OCI-LY1 (cell line): ENCODE results near the gene EHMT2.

Experiments used
- H2AFZ ChIP-seq: fragments of 200-600 bp; sonication (generic), shearing (Covaris generic); 2 replicates; pipeline ENCODE4 v1.6.0; 2014; ENCODE audit warnings: antibody characterized with exemption, mild to moderate bottlenecking, low read length
- H3F3A ChIP-seq: fragments of 200-600 bp; sonication (generic), shearing (Covaris generic); 2 replicates; pipeline ENCODE4 v1.6.0; 2014; ENCODE audit warnings: mild to moderate bottlenecking, antibody characterized with exemption, low read length, moderate library complexity; ENCODE audit not compliant: insufficient read depth
- H3K27ac ChIP-seq: fragments of 200-600 bp; sonication (generic); 2 replicates; pipeline ENCODE4 v1.5.1; 2014; ENCODE audit warnings: low read length, mixed run types, mild to moderate bottlenecking, low read depth; ENCODE audit not compliant: poor library complexity, severe bottlenecking
- H3K27me3 ChIP-seq: fragments of 200-600 bp; sonication (generic); 2 replicates; pipeline ENCODE4 v1.6.0; 2014; ENCODE audit warnings: antibody characterized with exemption, mild to moderate bottlenecking, low read length, moderate library complexity; ENCODE audit not compliant: insufficient read depth
- H3K36me3 ChIP-seq: fragments of 200-600 bp; sonication (generic); 2 replicates; pipeline ENCODE4 v1.6.1; 2014; ENCODE audit warnings: mild to moderate bottlenecking, antibody characterized with exemption, low read length, moderate library complexity, mixed read lengths; ENCODE audit not compliant: insufficient read depth
- H3K4me1 ChIP-seq: fragments of 200-600 bp; sonication (generic); 2 replicates; pipeline ENCODE4 v1.5.1; 2014; ENCODE audit warnings: mild to moderate bottlenecking, low read length, moderate library complexity; ENCODE audit not compliant: insufficient read depth, severe bottlenecking
- H3K4me2 ChIP-seq: fragments of 200-600 bp; sonication (generic), shearing (Covaris generic); 2 replicates; pipeline ENCODE4 v1.6.1; 2014; ENCODE audit warnings: low read length
- H3K4me3 ChIP-seq: fragments of 200-600 bp; sonication (generic); 2 replicates; pipeline ENCODE4 v1.5.1; 2014; ENCODE audit warnings: low read length, low read depth, mild to moderate bottlenecking, mixed read lengths; ENCODE audit not compliant: poor library complexity, severe bottlenecking
- H3K79me2 ChIP-seq: fragments of 200-600 bp; shearing (Covaris generic); 2 replicates; pipeline ENCODE4 v1.6.1; 2016; ENCODE audit warnings: mixed run types, low read length, mixed read lengths; ENCODE audit not compliant: insufficient read depth
- H3K9ac ChIP-seq: fragments of 200-600 bp; sonication (generic), shearing (Covaris generic); 2 replicates; pipeline ENCODE4 v1.6.1; 2014; ENCODE audit warnings: mild to moderate bottlenecking, low read length, mixed read lengths
- H3K9me2 ChIP-seq: fragments of 200-600 bp; sonication (generic), shearing (Covaris generic); 2 replicates; pipeline ENCODE4 v1.6.1; 2014; ENCODE audit warnings: low read depth, mild to moderate bottlenecking, low read length, mixed read lengths
- H3K9me3 ChIP-seq: fragments of 200-600 bp; shearing (Covaris generic); 2 replicates; pipeline ENCODE4 v1.6.1; 2014; ENCODE audit warnings: low read length, mixed read lengths
- H4K20me1 ChIP-seq: fragments of 200-600 bp; sonication (generic), shearing (Covaris generic); 2 replicates; pipeline ENCODE4 v1.6.0; 2016; ENCODE audit warnings: mild to moderate bottlenecking, low read length; ENCODE audit not compliant: insufficient read depth
- EZH2 ChIP-seq: fragments of 200-600 bp; sonication (generic), shearing (Covaris generic); IDR thresholded peaks from 2 replicates; pipeline ENCODE4 v1.8.0; 2017; ENCODE audit warnings: borderline replicate concordance, mixed run types, mild to moderate bottlenecking, antibody characterized with exemption, low read length, moderate library complexity, mixed read lengths
- TF ChIP-seq, protein P1 (sequence below): fragments of 200-600 bp; sonication (generic), shearing (Covaris generic); IDR thresholded peaks from 2 replicates; pipeline ENCODE4 v1.5.1; 2017; ENCODE audit warnings: mild to moderate bottlenecking, antibody characterized with exemption, low read length, moderate library complexity, mixed read lengths

Gene EHMT2

GRCh38 chr6:31945507-31946369 lies 48.2 kb upstream of the EHMT2 start, which contains the start of gene CFB:
Gene CFB (plus strand): TSS chr6:31946095. CDS start chr6:31946222, 127 bp downstream.
- Histone ChIP-seq H3K79me2 (no peaks in the 10 kb centered on the region), H2AFZ (no peak within 1 kb of the TSS), H4K20me1 (no peaks in the 10 kb centered on the region), H3K4me2 (no peak within 1 kb of the TSS), H3K27ac (no peak within 1 kb of the TSS), H3K36me3 (no peaks in the 10 kb centered on the region), H3K9ac (no peak within 1 kb of the TSS), H3K27me3 (peaks cover 11% of the 10 kb centered on the region), H3K9me3 (no peaks in the 10 kb centered on the region), H3K9me2 (no peaks in the 10 kb centered on the region), H3K4me3 (no peak within 1 kb of the TSS), H3K4me1 (no peaks in the 10 kb centered on the region), H3F3A (no peaks in the 10 kb centered on the region)
- TF ChIP-seq, protein P1, sequence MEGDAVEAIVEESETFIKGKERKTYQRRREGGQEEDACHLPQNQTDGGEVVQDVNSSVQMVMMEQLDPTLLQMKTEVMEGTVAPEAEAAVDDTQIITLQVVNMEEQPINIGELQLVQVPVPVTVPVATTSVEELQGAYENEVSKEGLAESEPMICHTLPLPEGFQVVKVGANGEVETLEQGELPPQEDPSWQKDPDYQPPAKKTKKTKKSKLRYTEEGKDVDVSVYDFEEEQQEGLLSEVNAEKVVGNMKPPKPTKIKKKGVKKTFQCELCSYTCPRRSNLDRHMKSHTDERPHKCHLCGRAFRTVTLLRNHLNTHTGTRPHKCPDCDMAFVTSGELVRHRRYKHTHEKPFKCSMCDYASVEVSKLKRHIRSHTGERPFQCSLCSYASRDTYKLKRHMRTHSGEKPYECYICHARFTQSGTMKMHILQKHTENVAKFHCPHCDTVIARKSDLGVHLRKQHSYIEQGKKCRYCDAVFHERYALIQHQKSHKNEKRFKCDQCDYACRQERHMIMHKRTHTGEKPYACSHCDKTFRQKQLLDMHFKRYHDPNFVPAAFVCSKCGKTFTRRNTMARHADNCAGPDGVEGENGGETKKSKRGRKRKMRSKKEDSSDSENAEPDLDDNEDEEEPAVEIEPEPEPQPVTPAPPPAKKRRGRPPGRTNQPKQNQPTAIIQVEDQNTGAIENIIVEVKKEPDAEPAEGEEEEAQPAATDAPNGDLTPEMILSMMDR: no peak
- TF ChIP-seq EZH2: no peak

DNA sequence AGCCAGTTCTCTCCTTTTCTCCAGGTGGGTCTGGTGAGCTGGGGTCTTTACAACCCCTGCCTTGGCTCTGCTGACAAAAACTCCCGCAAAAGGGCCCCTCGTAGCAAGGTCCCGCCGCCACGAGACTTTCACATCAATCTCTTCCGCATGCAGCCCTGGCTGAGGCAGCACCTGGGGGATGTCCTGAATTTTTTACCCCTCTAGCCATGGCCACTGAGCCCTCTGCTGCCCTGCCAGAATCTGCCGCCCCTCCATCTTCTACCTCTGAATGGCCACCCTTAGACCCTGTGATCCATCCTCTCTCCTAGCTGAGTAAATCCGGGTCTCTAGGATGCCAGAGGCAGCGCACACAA lies 47.6 kb upstream of the EHMT2 start:
- Histone ChIP-seq H3K9ac (no peak overlapping the region), H3K79me2 (no peaks in the 10 kb centered on the region), H3K4me3 (no peak overlapping the region), H2AFZ (no peak overlapping the region), H3K36me3 (no peaks in the 10 kb centered on the region), H3K9me3 (no peaks in the 10 kb centered on the region), H3K27me3 (peaks cover 11% of the 10 kb centered on the region), H4K20me1 (no peaks in the 10 kb centered on the region), H3F3A (no peaks in the 10 kb centered on the region), H3K4me2 (no peak overlapping the region), H3K9me2 (no peaks in the 10 kb centered on the region), H3K4me1 (no peaks in the 10 kb centered on the region), H3K27ac (no peak overlapping the region)
- TF ChIP-seq, protein P1: no peak

DNA sequence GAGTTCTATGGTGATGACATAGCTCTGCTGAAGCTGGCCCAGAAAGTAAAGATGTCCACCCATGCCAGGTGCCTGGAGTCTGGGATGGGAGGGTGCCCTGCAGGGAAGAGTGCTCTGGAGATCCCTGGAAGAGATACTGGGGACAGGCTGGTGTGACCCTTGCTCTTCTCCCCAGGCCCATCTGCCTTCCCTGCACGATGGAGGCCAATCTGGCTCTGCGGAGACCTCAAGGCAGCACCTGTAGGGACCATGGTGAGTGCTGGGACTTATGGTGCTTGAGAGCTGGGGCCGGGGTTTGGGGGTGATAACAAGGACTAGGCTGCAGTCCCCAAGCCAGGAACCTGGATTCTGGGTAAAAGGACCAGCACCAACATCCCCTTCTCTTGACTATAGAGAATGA lies 46.2 kb upstream of the EHMT2 start:
- Histone ChIP-seq H3K4me2 (no peak overlapping the region), H3K4me3 (no peak overlapping the region), H4K20me1 (no peaks in the 10 kb centered on the region), H3K27ac (no peak overlapping the region), H3K9me2 (no peaks in the 10 kb centered on the region), H3K36me3 (no peaks in the 10 kb centered on the region), H3K79me2 (no peaks in the 10 kb centered on the region), H3K9me3 (no peaks in the 10 kb centered on the region), H3K4me1 (no peaks in the 10 kb centered on the region), H3F3A (no peaks in the 10 kb centered on the region), H3K27me3 (peaks cover 11% of the 10 kb centered on the region), H2AFZ (no peak overlapping the region), H3K9ac (no peak overlapping the region)
- TF ChIP-seq EZH2: no peak
- TF ChIP-seq, protein P1: no peak
